CD8-positive, alpha-beta memory T cell (primary cell): ENCODE results near the gene L3MBTL1. TPM values are rescaled to one million over a fixed set of nuclear protein-coding genes. Genes with fewer than 3 reads are reported as not detected.

Experiments
- CTCF ChIA-PET: fragments of 350-600 bp; sonication (Branson Sonifier 250); formaldehyde crosslinking; loops from one replicate; lab custom pipeline; 2021; ENCODE audit warnings: antibody characterized with exemption; lab: Charles Lee
- POLR2A ChIA-PET: fragments of 350-600 bp; sonication (Branson Sonifier 250); formaldehyde crosslinking; loops from one replicate; lab custom pipeline; 2021; ENCODE audit warnings: antibody characterized with exemption; lab: Charles Lee
- DNase-seq, 5 donors: peaks; one replicate each; pipeline versions ENCODE4 v3.0.0 to v3.0.0-alpha.2; 2020 to 2022; ENCODE audit warnings: mixed read lengths in 1 of 5
- H3K27ac ChIP-seq: one replicate; pipeline ENCODE4 v1.7.0; 2013; ENCODE audit warnings: low read depth, mild to moderate bottlenecking, low read length, moderate library complexity
- H3K27me3 ChIP-seq: 2 replicates; pipeline ENCODE4 v1.7.0; 2013; ENCODE audit warnings: low read length, mild to moderate bottlenecking; ENCODE audit not compliant: insufficient read depth, poor library complexity, severe bottlenecking
- H3K36me3 ChIP-seq: 2 replicates; pipeline ENCODE4 v1.7.0; 2013; ENCODE audit warnings: mild to moderate bottlenecking, low read length, moderate library complexity; ENCODE audit not compliant: insufficient read depth
- H3K4me1 ChIP-seq: 2 replicates; pipeline ENCODE4 v1.7.0; 2013; ENCODE audit warnings: mild to moderate bottlenecking, low read length, moderate library complexity; ENCODE audit not compliant: insufficient read depth
- H3K4me3 ChIP-seq: 2 replicates; pipeline ENCODE4 v1.7.0; 2013; ENCODE audit warnings: mild to moderate bottlenecking, low read length
- H3K9me3 ChIP-seq: 2 replicates; pipeline ENCODE4 v1.7.0; 2013; ENCODE audit warnings: mild to moderate bottlenecking, low read length
- H3K27ac Mint-ChIP-seq, 8 donors: one replicate each; pipeline ENCODE4 v1.8.0; 2020 to 2021; ENCODE audit warnings: mixed read lengths in 8 of 8, mild to moderate bottlenecking in 6 of 8, inconsistent platforms in 3 of 8, moderate library complexity in 3 of 8
- H3K27me3 Mint-ChIP-seq, 2 donors: one replicate each; pipeline ENCODE4 v1.8.0; 2020 to 2021; ENCODE audit warnings: mixed read lengths in 2 of 2, mild to moderate bottlenecking in 1 of 2, moderate library complexity in 1 of 2
- H3K36me3 Mint-ChIP-seq, 3 donors: one replicate each; pipeline ENCODE4 v1.8.0; 2020 to 2021; ENCODE audit warnings: mixed read lengths in 3 of 3, inconsistent platforms in 1 of 3, mild to moderate bottlenecking in 1 of 3
- H3K4me1 Mint-ChIP-seq, 3 donors: one replicate each; pipeline ENCODE4 v1.8.0; 2020 to 2021; ENCODE audit warnings: mixed read lengths in 3 of 3, inconsistent platforms in 1 of 3, mild to moderate bottlenecking in 1 of 3
- H3K4me3 Mint-ChIP-seq, 7 donors: one replicate each; pipeline ENCODE4 v1.8.0; 2020 to 2021; ENCODE audit warnings: mixed read lengths in 7 of 7, mild to moderate bottlenecking in 6 of 7, moderate library complexity in 4 of 7, inconsistent platforms in 2 of 7
- H3K9me3 Mint-ChIP-seq, 5 donors: one replicate each; pipeline ENCODE4 v1.8.0; 2020 to 2022; ENCODE audit warnings: mixed read lengths in 5 of 5, mild to moderate bottlenecking in 3 of 5, moderate library complexity in 2 of 5, inconsistent platforms in 1 of 5
- polyA plus RNA-seq: library from polyadenylated mRNA; unstranded; fragments of 300-500 nt; fragmentation: Illumina TruSeq; gene quantifications from one replicate; pipeline ENCODE4 v1.2.3, GENCODE V29; 2021
- total RNA-seq, 2 experiments: library from RNA; stranded (reverse); gene quantifications; one replicate each; pipeline ENCODE4 v1.2.3, GENCODE V29; 2021

The L3MBTL1 gene
- total and polyA plus RNA-seq, 3 experiments from 2014 or later, result 1.8 to 5.2 (median 4.6) TPM

DNA sequence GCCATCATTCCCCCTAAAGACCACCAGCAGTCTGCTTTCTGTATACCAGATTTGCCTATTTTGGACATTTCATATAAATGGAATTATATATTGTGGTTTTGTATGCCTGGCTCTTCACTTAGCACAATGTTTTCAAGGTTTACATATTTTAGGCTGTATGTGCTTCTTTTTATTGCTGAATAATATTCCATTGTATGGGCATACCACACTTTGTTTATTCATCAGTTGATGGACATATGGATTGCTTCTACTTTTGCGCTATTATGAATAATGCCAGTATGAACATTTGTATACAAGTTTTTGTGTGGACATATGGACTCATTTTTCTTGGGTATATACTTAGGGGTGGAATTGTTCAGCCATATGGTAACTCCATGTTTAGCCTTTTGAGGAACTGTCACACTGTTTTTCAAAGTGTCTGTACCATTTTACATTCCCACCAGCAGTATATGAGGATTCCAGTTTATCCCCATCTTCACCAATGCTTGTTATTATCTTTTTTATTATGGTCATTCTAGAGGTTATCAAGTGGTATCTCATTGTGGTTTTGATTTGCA, 12.7 kb downstream of the L3MBTL1 start:
- no peak overlapping the region for H3K27ac Mint-ChIP-seq
- H3K9me3 Mint-ChIP-seq, result no peaks in the 10 kb centered on the region
- ChIA-PET CTCF (no interaction called here), POLR2A (no interaction called here)
- no peak overlapping the region for H3K27ac ChIP-seq
- H3K9me3 ChIP-seq, result no peaks in the 10 kb centered on the region
- no peak for DNase-seq
- no peaks in the 10 kb centered on the region for H3K36me3 ChIP-seq
- H3K4me3 ChIP-seq, result no peak overlapping the region
- peaks cover 12% of the 10 kb centered on the region for H3K4me1 ChIP-seq
- H3K27me3 ChIP-seq, result no peaks in the 10 kb centered on the region
- peaks cover 0 to 1% of the 10 kb centered on the region in 2 donors for H3K27me3 Mint-ChIP-seq
- H3K4me3 Mint-ChIP-seq, result no peak overlapping the region
- H3K36me3 Mint-ChIP-seq, result peaks cover 3 to 7% (median 6%) of the 10 kb centered on the region in 3 donors
- peaks cover 12 to 17% (median 14%) of the 10 kb centered on the region in 3 donors for H3K4me1 Mint-ChIP-seq

DNA sequence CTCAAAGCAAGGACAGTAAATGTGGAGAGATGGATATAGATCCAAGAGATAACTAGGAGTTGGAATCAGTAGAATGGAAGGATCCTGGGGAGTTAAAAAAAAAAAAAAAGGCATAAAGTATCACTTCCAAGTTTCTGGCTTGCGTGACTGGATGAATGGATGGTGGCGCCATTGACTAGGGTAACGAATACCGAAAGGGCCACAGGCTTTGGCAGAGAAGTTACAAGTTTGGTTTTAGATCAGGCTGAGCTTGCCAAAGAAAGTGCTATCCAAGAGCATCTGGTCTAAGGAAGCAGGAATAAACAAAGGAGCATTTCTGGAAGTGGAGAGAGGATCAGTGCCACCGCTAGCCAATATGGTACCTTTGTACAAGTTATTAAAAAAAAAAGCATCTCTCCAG, 17.5 kb downstream of the L3MBTL1 start:
- peaks cover 0 to 4% (median 1%) of the 10 kb centered on the region in 3 donors for H3K4me1 Mint-ChIP-seq

DNA sequence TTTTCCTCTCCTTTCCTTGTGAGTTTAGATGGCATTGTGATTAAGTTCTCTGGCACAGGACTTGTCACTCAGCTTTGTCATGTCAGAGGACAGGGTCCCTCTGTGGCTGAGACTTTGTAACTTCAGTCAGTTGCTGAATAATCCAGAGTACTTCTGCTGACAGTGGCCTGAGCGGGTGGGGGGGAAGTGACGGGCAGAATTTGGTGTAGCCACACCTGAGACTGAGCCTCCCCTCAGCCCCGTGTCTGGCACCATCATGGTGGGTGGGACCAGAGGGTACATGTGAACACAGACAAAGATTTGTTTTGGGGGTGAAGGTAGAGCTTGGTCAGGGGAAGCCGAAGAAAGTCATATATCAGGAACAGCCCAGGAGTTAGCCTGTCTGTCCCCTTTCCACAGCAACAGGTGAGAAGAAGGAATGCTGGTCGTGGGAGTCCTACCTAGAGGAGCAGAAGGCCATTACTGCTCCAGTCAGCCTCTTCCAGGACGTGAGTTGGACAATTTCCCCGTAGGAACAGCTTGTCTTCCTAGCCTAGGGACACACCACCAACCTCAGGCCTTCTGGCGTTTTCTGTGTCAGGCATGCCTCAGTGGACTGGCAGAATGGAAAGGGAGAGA, 20.9 kb downstream of the L3MBTL1 start:
- Histone ChIP-seq H3K4me3 (no peak overlapping the region), H3K27me3 (no peaks in the 10 kb centered on the region), H3K4me1 (no peaks in the 10 kb centered on the region), H3K27ac (no peak overlapping the region), H3K36me3 (no peaks in the 10 kb centered on the region), H3K9me3 (no peaks in the 10 kb centered on the region)
- H3K4me1 Mint-ChIP-seq, result peaks cover 0 to 1% (median 0%) of the 10 kb centered on the region in 3 donors
- CTCF ChIA-PET, result no interaction called here
- H3K36me3 Mint-ChIP-seq, result peaks cover 0 to 5% (median 3%) of the 10 kb centered on the region in 3 donors
- H3K4me3 Mint-ChIP-seq, result no peak overlapping the region
- peaks cover 0 to 1% (median 0%) of the 10 kb centered on the region in 5 donors for H3K9me3 Mint-ChIP-seq
- no peak overlapping the region for H3K27ac Mint-ChIP-seq
- DNase-seq, result no peak
- POLR2A ChIA-PET, result no interaction called here
- peaks cover 3 to 4% of the 10 kb centered on the region in 2 donors for H3K27me3 Mint-ChIP-seq

More for the DNA sequence above, 17.5 kb downstream of the L3MBTL1 start:
- H3K27ac Mint-ChIP-seq, result no peak overlapping the region
- no peak overlapping the region for H3K4me3 Mint-ChIP-seq
- CTCF ChIA-PET, result no interaction called here
- H3K36me3 ChIP-seq, result no peaks in the 10 kb centered on the region
- H3K9me3 ChIP-seq, result no peaks in the 10 kb centered on the region
- DNase-seq, result no peak
- no peak overlapping the region for H3K27ac ChIP-seq
- H3K27me3 ChIP-seq, result no peaks in the 10 kb centered on the region
- peaks cover 0 to 1% (median 0%) of the 10 kb centered on the region in 5 donors for H3K9me3 Mint-ChIP-seq
- H3K36me3 Mint-ChIP-seq, result peaks cover 2 to 6% (median 4%) of the 10 kb centered on the region in 3 donors
- peaks cover 2 to 3% of the 10 kb centered on the region in 2 donors for H3K27me3 Mint-ChIP-seq
- no peak overlapping the region for H3K4me3 ChIP-seq
- H3K4me1 ChIP-seq, result no peaks in the 10 kb centered on the region
- POLR2A ChIA-PET, result no interaction called here

DNA sequence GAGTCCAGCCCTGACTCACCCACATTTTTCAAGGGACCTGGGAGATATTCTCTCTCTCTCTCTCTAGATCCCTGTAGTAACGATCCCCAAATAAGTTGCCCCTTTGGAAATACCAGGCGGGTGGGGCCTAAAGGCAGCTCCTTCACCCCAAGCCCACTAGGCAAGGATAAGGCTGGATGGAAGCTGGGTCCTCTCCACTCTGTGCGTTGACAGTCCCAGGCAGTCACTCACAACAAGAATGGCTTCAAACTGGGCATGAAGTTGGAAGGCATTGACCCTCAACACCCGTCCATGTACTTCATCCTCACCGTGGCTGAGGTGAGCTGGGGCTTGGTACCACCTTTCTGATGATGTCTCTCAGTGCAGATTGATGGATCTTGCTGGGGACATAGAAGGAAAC, 21.6 kb downstream of the L3MBTL1 start:
- no peak overlapping the region for H3K27ac Mint-ChIP-seq
- CTCF ChIA-PET, result interaction anchor here (1.1 kb wide), 1 partner anchor 9 kb away, joined by 3 read pairs; no protein-coding TSS in a partner anchor
- Histone ChIP-seq H3K4me3 (no peak overlapping the region), H3K27me3 (no peaks in the 10 kb centered on the region), H3K9me3 (no peaks in the 10 kb centered on the region), H3K4me1 (no peaks in the 10 kb centered on the region), H3K36me3 (no peaks in the 10 kb centered on the region), H3K27ac (no peak overlapping the region)
- H3K4me3 Mint-ChIP-seq, result no peak overlapping the region
- H3K27me3 Mint-ChIP-seq, result peaks cover 3 to 4% of the 10 kb centered on the region in 2 donors
- H3K36me3 Mint-ChIP-seq, result peaks cover 0 to 5% (median 3%) of the 10 kb centered on the region in 3 donors
- H3K9me3 Mint-ChIP-seq, result peaks cover 0 to 1% (median 0%) of the 10 kb centered on the region in 5 donors
- H3K4me1 Mint-ChIP-seq, result peaks cover 0 to 1% (median 0%) of the 10 kb centered on the region in 3 donors
- POLR2A ChIA-PET, result no interaction called here
- DNase-seq, result no peak

DNA sequence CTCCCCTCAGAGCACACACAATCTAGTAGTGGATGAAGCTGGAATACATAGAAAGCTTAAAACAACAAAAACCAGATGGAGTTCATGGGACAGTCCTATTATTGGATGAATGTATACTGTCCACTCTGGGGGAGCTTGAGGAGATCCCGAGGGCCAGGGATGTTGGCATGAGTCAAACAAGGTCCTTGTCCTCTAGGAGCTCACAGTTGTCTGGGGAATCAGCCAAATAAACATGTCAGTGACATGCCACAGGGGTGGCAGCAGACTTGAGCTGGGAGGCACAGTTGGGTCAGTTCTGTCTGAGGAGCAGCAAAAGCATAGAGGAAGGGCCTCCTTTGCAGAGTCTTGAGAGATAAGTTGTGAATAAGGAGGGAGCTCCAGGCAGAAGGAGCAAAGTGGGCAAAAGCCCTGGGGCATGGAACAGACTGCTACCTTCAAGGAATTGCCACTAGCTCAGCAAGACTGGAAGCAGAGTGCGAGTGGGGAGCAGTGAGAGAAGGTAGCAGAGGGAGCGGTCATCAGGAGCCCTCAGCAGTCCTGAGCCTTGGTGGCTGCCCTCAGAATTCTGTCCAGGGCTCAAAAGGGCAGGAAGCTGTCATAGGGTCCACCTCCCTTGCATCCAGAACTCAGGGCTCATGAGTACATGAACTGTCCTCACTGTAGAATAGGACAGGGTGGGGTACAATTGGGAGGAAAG, 22.1 kb downstream of the L3MBTL1 start:
- peaks cover 0 to 1% (median 0%) of the 10 kb centered on the region in 5 donors for H3K9me3 Mint-ChIP-seq
- no peaks in the 10 kb centered on the region for H3K4me1 ChIP-seq
- H3K36me3 ChIP-seq, result no peaks in the 10 kb centered on the region
- no peaks in the 10 kb centered on the region for H3K27me3 ChIP-seq
- no peak overlapping the region for H3K4me3 Mint-ChIP-seq
- H3K9me3 ChIP-seq, result no peaks in the 10 kb centered on the region
- peaks cover 0 to 5% (median 3%) of the 10 kb centered on the region in 3 donors for H3K36me3 Mint-ChIP-seq
- peaks cover 3 to 4% of the 10 kb centered on the region in 2 donors for H3K27me3 Mint-ChIP-seq
- H3K4me1 Mint-ChIP-seq, result peaks cover 0 to 1% (median 0%) of the 10 kb centered on the region in 3 donors
- H3K27ac ChIP-seq, result no peak overlapping the region
- no peak for DNase-seq
- H3K4me3 ChIP-seq, result no peak overlapping the region
- CTCF ChIA-PET, result interaction anchor here (1.1 kb wide), 1 partner anchor 9 kb away, joined by 3 read pairs; no protein-coding TSS in a partner anchor
- no peak overlapping the region for H3K27ac Mint-ChIP-seq
- POLR2A ChIA-PET, result no interaction called here

DNA sequence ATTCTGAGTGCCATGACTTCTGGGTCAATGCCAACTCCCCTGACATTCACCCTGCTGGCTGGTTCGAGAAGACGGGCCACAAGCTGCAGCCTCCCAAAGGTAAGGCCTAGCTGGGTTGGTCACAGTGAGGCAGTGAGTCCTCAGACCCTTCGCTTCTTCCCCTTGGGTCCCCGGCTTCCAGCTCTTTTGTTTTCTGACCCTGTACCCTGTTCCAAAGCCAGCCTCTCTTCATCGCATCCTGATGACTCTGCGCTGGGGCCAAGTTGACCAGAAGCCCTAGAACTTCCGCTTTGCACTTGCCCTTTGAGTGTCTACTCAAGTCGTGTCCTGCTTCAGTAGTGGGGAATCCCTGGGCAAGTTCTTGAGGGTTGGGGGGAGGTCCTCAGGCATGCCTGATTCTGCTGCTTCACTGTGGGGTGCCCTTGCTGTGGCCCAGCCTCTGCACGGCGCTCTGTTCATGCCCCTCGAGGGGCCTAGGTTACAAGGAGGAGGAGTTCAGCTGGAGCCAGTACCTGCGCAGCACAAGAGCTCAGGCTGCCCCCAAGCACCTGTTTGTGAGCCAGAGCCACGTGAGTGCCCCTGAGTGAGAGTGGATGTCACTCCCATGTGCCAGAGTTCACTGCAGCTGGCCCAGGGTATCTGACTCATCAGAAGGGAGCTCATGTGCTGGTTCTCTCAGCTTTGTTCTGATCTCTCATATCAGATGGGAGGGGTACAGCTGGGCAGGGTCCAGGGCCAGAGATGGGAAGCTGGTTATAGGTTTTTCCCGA, 23.0 kb downstream of the L3MBTL1 start:
- peaks cover 0 to 13% (median 1%) of the 10 kb centered on the region in 3 donors for H3K36me3 Mint-ChIP-seq
- peaks cover 0 to 1% (median 0%) of the 10 kb centered on the region in 5 donors for H3K9me3 Mint-ChIP-seq
- Histone ChIP-seq H3K9me3 (no peaks in the 10 kb centered on the region), H3K4me1 (no peaks in the 10 kb centered on the region), H3K4me3 (no peak overlapping the region), H3K27ac (no peak overlapping the region), H3K27me3 (no peaks in the 10 kb centered on the region), H3K36me3 (no peaks in the 10 kb centered on the region)
- no peak overlapping the region for H3K4me3 Mint-ChIP-seq
- ChIA-PET CTCF (interaction anchor here (1.1 kb wide), 1 partner anchor 8 kb away, joined by 3 read pairs; no protein-coding TSS in a partner anchor), POLR2A (interaction anchor here (0.5 kb wide), 1 partner anchor 1843 kb away, joined by 3 read pairs; no protein-coding TSS in a partner anchor)
- H3K27ac Mint-ChIP-seq, result no peak overlapping the region
- H3K27me3 Mint-ChIP-seq, result peaks cover 3 to 5% of the 10 kb centered on the region in 2 donors
- no peak for DNase-seq
- H3K4me1 Mint-ChIP-seq, result peaks cover 0 to 1% (median 0%) of the 10 kb centered on the region in 3 donors

DNA sequence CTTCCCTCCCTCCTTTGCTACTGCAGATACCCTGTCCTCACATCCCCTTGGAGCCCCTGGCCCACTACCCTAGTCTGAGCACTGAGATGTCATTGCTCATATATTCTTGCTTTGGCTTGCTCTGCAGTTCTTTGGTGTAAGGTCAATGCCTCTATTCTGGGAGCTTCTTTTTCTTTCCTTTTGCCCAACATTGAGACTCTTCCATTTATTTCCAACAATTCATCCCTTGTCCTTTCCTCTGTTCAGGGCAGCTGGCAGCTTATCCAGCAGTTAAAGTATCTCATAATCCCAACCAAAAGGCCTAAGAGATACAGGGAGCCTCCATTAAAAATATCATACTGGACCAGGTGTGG, 23.6 kb downstream of the L3MBTL1 start:
- Histone ChIP-seq H3K4me3 (no peak overlapping the region), H3K9me3 (no peaks in the 10 kb centered on the region), H3K27ac (no peak overlapping the region), H3K27me3 (no peaks in the 10 kb centered on the region), H3K36me3 (no peaks in the 10 kb centered on the region), H3K4me1 (no peaks in the 10 kb centered on the region)
- CTCF ChIA-PET, result no interaction called here
- Mint-ChIP-seq H3K4me1 (peaks cover 0 to 1% (median 0%) of the 10 kb centered on the region in 3 donors), H3K9me3 (peaks cover 0 to 1% (median 0%) of the 10 kb centered on the region in 5 donors), H3K27me3 (peaks cover 3 to 5% of the 10 kb centered on the region in 2 donors), H3K36me3 (peaks cover 0 to 16% (median 1%) of the 10 kb centered on the region in 3 donors), H3K4me3 (no peak overlapping the region), H3K27ac (no peak overlapping the region)
- POLR2A ChIA-PET, result interaction anchor here (0.5 kb wide), 1 partner anchor 1842 kb away, joined by 3 read pairs; no protein-coding TSS in a partner anchor
- DNase-seq, result no peak
